Measurements from ENCODE around the gene KCNK2.

GRCh38 chr1:215032911-215033526, 49.5 kb upstream of the KCNK2 start:
- TF ChIP-seq POLR2AphosphoS5 (IDR thresholded peaks at IDR 0.05; ENCODE audit: borderline replicate concordance, low read depth, low read length), result no peak
- TF ChIP-seq EZH2 (IDR thresholded peaks at IDR 0.05), result no peak

All from SK-N-MC (cell line).